BLaER1 treated with 17β-estradiol and CSF1 and Interleukin-3, amounts not matched to agents 10 nM and 100 nM (cell line): Measurements from ENCODE around the gene TRAPPC3L.

Source experiments
- H3K27ac ChIP-seq, 11 experiments: shearing (Covaris generic); formaldehyde crosslinking; 2 replicates each; pipeline ENCODE4 v1.8.1; 2022
- H3K27me3 ChIP-seq, 11 experiments: shearing (Covaris generic); formaldehyde crosslinking; 2 replicates each; pipeline ENCODE4 v1.8.1; 2022
- H3K36me3 ChIP-seq, 11 experiments: shearing (Covaris generic); formaldehyde crosslinking; 2 replicates each; pipeline ENCODE4 v1.8.1; 2022
- H3K4me1 ChIP-seq, 10 experiments: shearing (Covaris generic); formaldehyde crosslinking; 2 replicates each; pipeline ENCODE4 v1.8.1; 2022
- H3K4me2 ChIP-seq, 11 experiments: shearing (Covaris generic); formaldehyde crosslinking; 2 replicates each; pipeline ENCODE4 v1.8.1; 2022
- H3K4me3 ChIP-seq, 10 experiments: shearing (Covaris generic); formaldehyde crosslinking; 2 replicates each; pipeline ENCODE4 v1.8.1; 2022
- H3K9ac ChIP-seq, 11 experiments: shearing (Covaris generic); formaldehyde crosslinking; 2 replicates each; pipeline ENCODE4 v1.8.1; 2022
- H3K9me3 ChIP-seq, 11 experiments: shearing (Covaris generic); formaldehyde crosslinking; replicated peaks in 1 of 11; 2 replicates each; pipeline ENCODE4 v1.8.1; 2022
- H4K20me1 ChIP-seq, 11 experiments: shearing (Covaris generic); formaldehyde crosslinking; 2 replicates each; pipeline ENCODE4 v1.8.1; 2022
- Cebpa-rat ChIP-seq, 11 experiments: shearing (Covaris generic); IDR thresholded peaks; 2 replicates each; pipeline ENCODE4 v1.8.1; 2022

TRAPPC3L gene

DNA sequence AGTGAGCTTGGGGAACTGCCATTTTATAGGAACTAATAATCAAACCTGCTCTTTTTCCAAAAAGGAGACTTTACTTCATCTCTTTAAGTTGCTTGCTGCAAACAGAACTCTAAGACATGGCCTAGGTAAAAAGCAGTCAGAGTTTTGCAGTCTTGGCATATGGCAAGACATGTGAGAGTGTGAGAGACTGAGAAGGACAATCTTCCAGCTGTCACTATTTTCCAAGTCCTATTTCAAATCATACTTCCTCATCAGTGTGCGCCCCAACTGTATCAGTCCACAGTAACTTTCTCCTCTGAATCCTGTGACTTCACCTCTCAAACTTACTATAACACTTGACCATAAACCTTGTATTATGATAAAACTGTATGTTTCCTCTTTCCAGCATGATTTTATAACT, 74.0 kb downstream of the TRAPPC3L start:
- no peaks in the 10 kb centered on the region for H3K36me3 ChIP-seq

DNA sequence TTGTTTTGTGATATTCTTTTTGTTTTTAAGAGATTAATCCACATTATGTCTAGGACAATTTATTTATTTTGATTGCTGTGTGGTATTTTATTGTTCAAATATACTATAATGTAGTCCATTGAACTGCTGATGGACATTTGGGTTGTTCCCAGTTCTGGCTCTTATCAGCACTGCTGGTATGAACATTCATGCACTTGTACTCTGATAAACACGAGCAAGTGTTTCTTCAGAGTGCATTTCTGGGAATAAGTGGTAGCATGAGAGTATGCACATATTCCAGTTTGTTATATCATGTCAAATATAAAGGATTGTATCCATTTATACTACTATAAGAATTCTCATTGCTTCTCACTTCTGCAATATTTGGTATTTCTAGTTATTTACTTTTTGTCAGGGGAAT, 77.2 kb downstream of the TRAPPC3L start:
- no peak overlapping the region for H3K27ac ChIP-seq
- H3K9ac ChIP-seq, result no peak overlapping the region
- peaks cover 0 to 15% (median 2%) of the 10 kb centered on the region in 11 experiments; a peak in 14 of 22 replicates for H3K27me3 ChIP-seq
- no peak overlapping the region for H3K4me2 ChIP-seq
- no peaks in the 10 kb centered on the region for H3K9me3 ChIP-seq
- no peak for TF ChIP-seq Cebpa-rat (IDR thresholded peaks at IDR 0.05)
- H3K4me3 ChIP-seq, result no peak overlapping the region
- no peaks in the 10 kb centered on the region for H3K36me3 ChIP-seq
- H3K4me1 ChIP-seq, result peaks cover 8 to 57% (median 19%) of the 10 kb centered on the region in 10 experiments; a peak in 18 of 20 replicates
- H4K20me1 ChIP-seq, result no peaks in the 10 kb centered on the region

More for the DNA sequence above, 74.0 kb downstream of the TRAPPC3L start:
- TF ChIP-seq Cebpa-rat (IDR thresholded peaks at IDR 0.05), result no peak
- Histone ChIP-seq H3K27ac (no peak overlapping the region), H3K4me3 (no peak overlapping the region), H4K20me1 (no peaks in the 10 kb centered on the region), H3K27me3 (no peaks in the 10 kb centered on the region), H3K4me1 (peaks cover 18 to 57% (median 28%) of the 10 kb centered on the region in 10 experiments), H3K4me2 (peak overlapping the region in 3 of 11 experiments; percentile 22 to 49 (median 43); a peak in 5 of 22 replicates), H3K9me3 (0 out of 22 replicates have a peak, but pooled peaks cover 0 to 6% (median 0%) of the 10 kb centered on the region in 11 experiments), H3K9ac (no peak overlapping the region)

DNA sequence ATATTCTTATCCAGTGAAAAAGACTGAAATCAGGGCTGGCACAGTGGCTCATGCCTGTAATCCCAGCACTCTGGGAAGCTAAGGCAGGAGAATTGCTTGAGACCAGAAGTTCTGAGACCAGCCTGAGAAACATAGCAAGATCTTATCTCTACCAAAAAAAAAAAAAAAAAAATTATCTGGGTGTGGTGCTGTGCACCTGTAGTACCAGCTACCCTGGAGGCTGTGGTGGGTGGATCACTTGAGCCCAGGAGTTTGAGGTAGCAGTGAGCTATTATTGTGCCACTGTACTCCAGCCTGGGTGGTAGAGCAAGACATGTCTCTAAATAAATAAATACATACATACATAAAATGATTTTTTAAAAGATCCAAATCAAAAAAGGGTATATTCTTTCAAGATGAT, 78.0 kb downstream of the TRAPPC3L start:
- Histone ChIP-seq H3K4me1 (peaks cover 8 to 64% (median 19%) of the 10 kb centered on the region in 10 experiments; a peak in 18 of 20 replicates), H3K9ac (no peak overlapping the region), H3K36me3 (no peaks in the 10 kb centered on the region), H3K4me2 (no peak overlapping the region; a peak in 1 of 22 replicates), H3K27ac (no peak overlapping the region), H3K4me3 (no peak overlapping the region), H3K27me3 (peaks cover 4 to 22% (median 10%) of the 10 kb centered on the region in 11 experiments; a peak in 21 of 22 replicates), H3K9me3 (peaks cover 0 to 4% (median under 1%) of the 10 kb centered on the region in 11 experiments; a peak in 8 of 22 replicates), H4K20me1 (no peaks in the 10 kb centered on the region)
- no peak for TF ChIP-seq Cebpa-rat (IDR thresholded peaks at IDR 0.05)

DNA sequence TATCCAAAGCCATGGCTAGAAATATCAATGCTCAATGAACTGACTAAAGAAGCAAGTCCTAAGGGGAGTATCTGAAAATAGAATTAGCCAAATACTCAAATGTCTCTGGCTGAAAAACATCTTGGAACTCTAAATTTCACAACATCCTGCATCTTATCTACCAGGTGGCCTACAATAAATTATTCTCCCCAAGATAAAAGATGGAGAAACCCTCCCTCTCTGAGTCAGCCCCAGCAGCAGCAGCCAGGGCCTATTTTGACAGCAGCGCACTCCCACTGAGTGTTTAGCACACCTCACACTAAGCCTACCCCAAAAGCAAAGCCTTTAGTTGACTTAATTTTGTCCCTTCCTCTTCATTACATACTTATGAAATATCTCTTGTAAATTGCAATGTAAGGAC, 78.4 kb downstream of the TRAPPC3L start:
- Histone ChIP-seq H3K9me3 (peaks cover 0 to 8% (median 4%) of the 10 kb centered on the region in 11 experiments; a peak in 19 of 22 replicates), H3K9ac (no peak overlapping the region), H3K4me3 (no peak overlapping the region), H3K4me1 (peaks cover 8 to 68% (median 21%) of the 10 kb centered on the region in 10 experiments; a peak in 18 of 20 replicates), H4K20me1 (no peaks in the 10 kb centered on the region), H3K36me3 (no peaks in the 10 kb centered on the region), H3K27ac (peak overlapping the region in 1 of 11 experiments; percentile 5; a peak in 1 of 22 replicates), H3K4me2 (peak overlapping the region in 3 of 11 experiments; percentile 10 to 17 (median 13); a peak in 2 of 22 replicates), H3K27me3 (peaks cover 6 to 27% (median 14%) of the 10 kb centered on the region in 11 experiments; a peak in 21 of 22 replicates)
- TF ChIP-seq Cebpa-rat (IDR thresholded peaks at IDR 0.05), result no peak

DNA sequence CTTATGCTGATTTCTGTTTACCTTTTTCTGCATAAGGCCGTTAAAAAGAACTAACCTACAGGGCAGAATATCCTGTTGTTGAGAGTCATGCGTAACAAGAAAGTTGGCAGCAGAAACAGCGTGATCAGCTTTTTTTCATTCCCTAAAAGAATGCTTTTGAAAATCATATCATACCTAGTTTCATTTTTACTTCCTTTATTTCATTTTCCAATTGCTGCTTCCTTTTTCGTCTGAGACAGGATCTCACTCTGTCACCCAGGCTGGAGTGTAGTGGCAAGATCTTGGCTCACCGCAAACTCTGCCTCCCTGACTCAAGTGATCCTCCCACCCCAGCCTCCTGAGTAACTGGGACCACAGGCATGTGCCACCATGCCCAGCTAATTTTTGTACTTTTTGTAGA, 80.2 kb downstream of the TRAPPC3L start:
- Histone ChIP-seq H3K9ac (peak overlapping the region in 4 of 11 experiments; percentile 29 to 50 (median 36); a peak in 7 of 22 replicates), H3K27ac (peak overlapping the region in 7 of 11 experiments; percentile 26 to 75 (median 61); a peak in 14 of 22 replicates), H3K4me2 (peak overlapping the region; percentile 34 to 96 (median 72)), H3K36me3 (no peaks in the 10 kb centered on the region), H4K20me1 (no peaks in the 10 kb centered on the region), H3K9me3 (peaks cover 0 to 16% (median 11%) of the 10 kb centered on the region in 11 experiments; a peak in 19 of 22 replicates), H3K4me3 (peak overlapping the region in 2 of 10 experiments; percentile 14 to 26; a peak in 2 of 20 replicates), H3K4me1 (peaks cover 8 to 74% (median 28%) of the 10 kb centered on the region in 10 experiments; a peak in 19 of 20 replicates), H3K27me3 (peaks cover 7 to 35% (median 25%) of the 10 kb centered on the region in 11 experiments; a peak in 21 of 22 replicates)
- no peak for TF ChIP-seq Cebpa-rat (IDR thresholded peaks at IDR 0.05)

DNA sequence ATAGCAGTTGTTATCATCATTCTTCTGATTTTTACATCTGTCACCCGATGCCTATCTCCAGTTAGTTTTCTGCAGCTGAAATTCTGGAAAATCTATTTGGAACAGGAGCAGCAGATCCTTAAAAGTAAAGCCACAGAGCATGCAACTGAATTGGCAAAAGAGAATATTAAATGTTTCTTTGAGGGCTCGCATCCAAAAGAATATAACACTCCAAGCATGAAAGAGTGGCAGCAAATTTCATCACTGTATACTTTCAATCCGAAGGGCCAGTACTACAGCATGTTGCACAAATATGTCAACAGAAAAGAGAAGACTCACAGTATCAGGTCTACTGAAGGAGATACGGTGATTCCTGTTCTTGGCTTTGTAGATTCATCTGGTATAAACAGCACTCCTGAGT, 82.2 kb downstream of the TRAPPC3L start:
- H4K20me1 ChIP-seq, result no peaks in the 10 kb centered on the region
- no peak overlapping the region for H3K27ac ChIP-seq
- TF ChIP-seq Cebpa-rat (IDR thresholded peaks at IDR 0.05), result no peak
- peaks cover 8 to 79% (median 28%) of the 10 kb centered on the region in 10 experiments; a peak in 19 of 20 replicates for H3K4me1 ChIP-seq
- no peak overlapping the region for H3K9ac ChIP-seq
- no peak overlapping the region; a peak in 1 of 20 replicates for H3K4me3 ChIP-seq
- H3K27me3 ChIP-seq, result peaks cover 7 to 35% (median 25%) of the 10 kb centered on the region in 11 experiments; a peak in 21 of 22 replicates
- H3K36me3 ChIP-seq, result no peaks in the 10 kb centered on the region
- H3K9me3 ChIP-seq, result peaks cover 0 to 16% (median 11%) of the 10 kb centered on the region in 11 experiments; a peak in 19 of 22 replicates
- H3K4me2 ChIP-seq, result peak overlapping the region in 3 of 11 experiments; percentile 80 to 96 (median 83); a peak in 4 of 22 replicates

DNA sequence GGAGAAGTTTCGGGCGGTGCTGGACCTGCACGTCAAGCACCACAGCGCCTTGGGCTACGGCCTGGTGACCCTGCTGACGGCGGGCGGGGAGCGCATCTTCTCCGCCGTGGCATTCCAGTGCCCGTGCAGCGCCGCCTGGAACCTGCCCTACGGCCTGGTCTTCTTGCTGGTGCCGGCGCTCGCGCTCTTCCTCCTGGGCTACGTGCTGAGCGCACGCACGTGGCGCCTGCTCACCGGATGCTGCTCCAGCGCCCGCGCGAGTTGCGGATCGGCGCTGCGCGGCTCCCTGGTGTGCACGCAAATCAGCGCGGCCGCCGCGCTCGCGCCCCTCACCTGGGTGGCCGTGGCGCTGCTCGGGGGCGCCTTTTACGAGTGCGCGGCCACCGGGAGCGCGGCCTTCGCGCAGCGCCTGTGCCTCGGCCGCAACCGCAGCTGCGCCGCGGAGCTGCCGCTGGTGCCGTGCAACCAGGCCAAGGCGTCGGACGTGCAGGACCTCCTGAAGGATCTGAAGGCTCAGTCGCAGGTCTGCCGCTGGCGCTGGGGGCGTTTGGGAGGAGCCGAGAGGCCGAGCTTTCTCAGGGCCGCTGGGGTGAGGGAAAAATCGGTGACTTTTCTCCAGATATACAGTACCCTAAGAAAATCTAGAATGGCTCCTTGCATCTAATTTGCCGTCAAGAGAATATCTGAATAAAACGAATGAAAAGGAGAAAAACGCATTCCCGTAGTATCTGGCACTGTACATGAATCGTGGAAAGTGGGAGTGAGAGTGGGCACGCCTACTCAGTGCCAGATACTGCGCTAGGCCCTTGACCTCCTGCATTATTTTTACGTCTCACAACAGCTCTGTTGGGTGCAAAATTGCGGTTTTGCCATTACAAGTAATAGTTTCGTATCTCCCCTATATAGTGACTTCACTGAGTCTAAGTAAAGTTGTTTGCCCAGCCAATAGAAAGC, 83.3 kb downstream of the TRAPPC3L start:
- peak overlapping the region; percentile 57 to 96 (median 78) for H3K4me2 ChIP-seq
- no peak for TF ChIP-seq Cebpa-rat (IDR thresholded peaks at IDR 0.05)
- H3K4me3 ChIP-seq, result peak overlapping the region; percentile 36 to 62 (median 50)
- peaks cover 7 to 35% (median 25%) of the 10 kb centered on the region in 11 experiments; a peak in 21 of 22 replicates for H3K27me3 ChIP-seq
- peaks cover 8 to 87% (median 27%) of the 10 kb centered on the region in 10 experiments; a peak in 19 of 20 replicates for H3K4me1 ChIP-seq
- H3K27ac ChIP-seq, result peak overlapping the region in 8 of 11 experiments; percentile 21 to 61 (median 48); a peak in 11 of 22 replicates
- H3K36me3 ChIP-seq, result no peaks in the 10 kb centered on the region
- peak overlapping the region; percentile 34 to 63 (median 53); a peak in 21 of 22 replicates for H3K9ac ChIP-seq
- no peaks in the 10 kb centered on the region for H4K20me1 ChIP-seq
- H3K9me3 ChIP-seq, result peaks cover 0 to 16% (median 11%) of the 10 kb centered on the region in 11 experiments; a peak in 19 of 22 replicates

DNA sequence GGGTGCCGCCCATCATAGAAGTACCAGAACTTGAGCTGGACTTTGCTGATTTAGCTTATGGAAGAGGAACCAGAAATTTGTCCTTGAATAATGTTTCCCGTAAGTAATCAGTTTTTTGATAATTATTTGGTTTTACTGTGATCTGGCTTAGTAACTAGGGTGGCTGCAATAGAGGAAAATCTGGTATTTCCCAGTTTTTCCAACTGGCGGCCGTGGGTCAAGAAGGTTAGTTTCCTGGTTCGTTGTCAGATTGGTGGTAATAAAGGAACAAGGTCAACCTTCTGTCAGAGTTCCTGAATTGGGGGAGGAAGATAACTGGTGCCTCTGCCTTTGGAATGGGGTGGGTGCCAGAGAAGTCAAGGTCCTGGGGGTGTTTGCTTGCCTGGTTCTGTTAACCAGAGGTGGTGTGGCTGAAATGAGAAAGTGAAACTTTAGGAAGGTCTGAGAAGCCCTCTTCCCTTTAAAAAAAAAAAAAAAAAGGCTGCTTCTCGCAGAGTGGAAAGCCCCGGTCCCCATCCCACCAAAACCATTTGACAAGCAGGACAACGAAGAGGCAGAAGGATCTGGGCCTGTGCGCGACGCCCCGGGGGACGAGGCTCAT, 84.1 kb downstream of the TRAPPC3L start, which contains the start of gene CALHM6:
Gene CALHM6, plus strand, starts transcription at position 45 of the 601 bp plus-strand sequence. Its CDS starts 555 bp downstream, at position 600.
- no peaks in the 10 kb centered on the region for H4K20me1 ChIP-seq
- no peaks in the 10 kb centered on the region for H3K36me3 ChIP-seq
- peak within 1 kb of the TSS in 8 of 11 experiments; percentile 21 to 61 (median 48); a peak in 11 of 22 replicates for H3K27ac ChIP-seq
- TF ChIP-seq Cebpa-rat (IDR thresholded peaks at IDR 0.05), result no peak
- peaks cover 8 to 87% (median 28%) of the 10 kb centered on the region in 10 experiments; a peak in 19 of 20 replicates for H3K4me1 ChIP-seq
- peak within 1 kb of the TSS; percentile 36 to 62 (median 50) for H3K4me3 ChIP-seq
- H3K27me3 ChIP-seq, result peaks cover 7 to 35% (median 25%) of the 10 kb centered on the region in 11 experiments; a peak in 21 of 22 replicates
- peaks cover 0 to 16% (median 11%) of the 10 kb centered on the region in 11 experiments; a peak in 19 of 22 replicates for H3K9me3 ChIP-seq
- peak within 1 kb of the TSS; percentile 57 to 96 (median 78) for H3K4me2 ChIP-seq
- H3K9ac ChIP-seq, result peak within 1 kb of the TSS; percentile 34 to 63 (median 53); a peak in 21 of 22 replicates
